GM18498 (cell line): ENCODE measurements around the gene GFOD1.

ENCODE experiments used
- ATAC-seq: cut with Tn5 transposase; IDR thresholded peaks from one replicate; pipeline ENCODE4 v1.9.1; 2021; ENCODE audit warnings: mild to moderate bottlenecking, moderate library complexity; ENCODE audit not compliant: unreplicated experiment

The GFOD1 gene

DNA sequence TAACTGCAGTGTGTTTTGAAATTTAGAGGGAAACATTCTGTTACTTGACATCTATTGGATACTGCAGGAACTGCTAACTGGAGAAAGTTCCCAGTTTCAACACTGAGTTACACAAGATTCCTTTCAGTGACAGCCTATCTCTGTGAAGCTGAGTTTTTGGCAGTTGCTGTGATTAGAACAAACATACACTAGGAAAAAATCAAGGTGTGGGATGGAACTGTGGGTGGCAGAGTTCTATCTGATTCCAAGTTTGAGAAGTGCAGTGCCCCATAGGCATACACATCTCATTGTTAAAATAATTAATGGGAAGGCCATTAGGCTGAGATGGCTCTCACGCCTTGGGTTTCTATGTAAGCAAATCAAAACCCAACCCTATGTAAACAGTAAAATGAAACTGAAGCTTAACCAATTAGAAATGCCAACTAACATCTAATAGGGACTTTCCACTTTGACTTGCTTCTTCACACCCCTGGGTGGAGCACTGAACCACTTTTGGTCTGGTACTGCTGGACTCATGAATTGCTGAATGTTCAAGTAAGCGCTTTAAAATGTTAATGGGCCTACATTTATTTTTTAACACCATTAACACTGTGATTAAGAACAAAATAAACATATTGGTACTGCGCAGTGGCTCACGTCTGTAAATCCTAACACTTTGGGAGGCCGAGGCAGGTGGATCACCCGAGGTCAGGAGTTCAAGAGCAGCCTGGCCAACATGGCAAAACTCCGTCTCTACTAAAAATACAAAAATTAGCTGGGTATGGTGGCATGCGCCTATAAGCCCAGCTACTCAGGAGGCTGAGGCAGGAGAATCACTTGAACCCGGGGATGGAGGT is 103.9 kb downstream of the GFOD1 start:
- peak; percentile 98 for ATAC-seq

DNA sequence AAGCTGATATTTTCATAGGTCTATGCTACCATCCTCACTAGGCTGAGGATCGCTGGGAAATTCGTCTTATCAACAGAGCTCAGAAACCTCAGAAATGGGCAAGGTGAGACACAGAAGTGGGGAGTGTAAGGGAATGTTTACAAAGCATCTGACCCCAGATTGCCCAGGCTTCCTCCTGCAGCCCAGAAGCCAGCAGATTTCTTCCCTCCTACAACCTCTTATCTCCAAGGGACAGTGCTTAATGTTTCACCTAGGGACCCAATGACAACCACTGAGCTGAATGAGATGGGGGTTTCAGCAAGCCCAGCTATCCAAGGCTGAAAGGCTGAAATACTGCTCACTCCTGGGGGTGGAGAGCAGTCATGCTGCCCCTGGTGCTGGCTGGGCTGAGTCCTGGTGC is 106.6 kb downstream of the GFOD1 start:
- ATAC-seq = no peak

DNA sequence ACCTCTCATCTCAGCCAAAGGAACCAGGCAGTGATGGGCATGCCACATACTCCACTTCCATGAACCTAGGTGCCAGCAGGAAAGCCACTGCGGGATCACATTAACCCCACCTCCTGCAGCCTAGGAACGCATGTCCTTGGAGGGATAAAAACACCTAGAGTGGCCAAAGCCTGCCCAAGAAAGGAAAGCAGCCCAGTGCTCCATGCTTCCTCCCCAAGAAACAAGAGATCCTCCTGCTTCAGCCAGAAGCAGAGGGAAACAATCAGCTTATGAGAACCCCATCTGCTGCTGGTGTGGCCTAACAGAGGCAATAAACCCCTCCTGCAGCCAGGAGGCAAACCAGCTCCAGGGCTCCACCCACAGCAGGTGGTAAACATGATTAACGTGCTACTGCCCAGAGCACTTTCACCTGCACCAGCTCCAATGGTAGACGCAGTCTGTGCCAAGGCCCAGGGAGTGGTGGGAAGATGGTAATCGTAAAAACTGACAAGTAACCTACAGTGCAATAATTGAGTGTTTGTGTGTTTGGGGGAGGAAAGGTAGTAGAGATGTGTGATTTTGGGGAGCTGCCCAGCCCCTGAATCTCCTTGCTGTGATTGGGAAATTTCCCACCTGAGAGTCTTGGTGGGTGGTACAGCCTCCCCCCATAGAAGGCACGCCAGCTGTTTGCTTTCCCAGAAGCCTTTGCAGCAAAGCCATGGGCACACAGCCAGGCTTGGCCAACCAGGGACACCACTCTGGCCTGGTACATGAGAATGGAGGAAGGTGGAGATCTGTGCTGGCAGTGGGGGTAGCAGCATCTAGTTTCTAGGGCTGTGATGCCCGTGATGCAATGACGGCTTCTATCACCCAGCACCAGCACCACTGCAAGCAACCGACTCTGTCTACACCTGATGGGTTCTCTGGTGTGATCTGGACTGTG is 108.5 kb downstream of the GFOD1 start:
- no peak for ATAC-seq

DNA sequence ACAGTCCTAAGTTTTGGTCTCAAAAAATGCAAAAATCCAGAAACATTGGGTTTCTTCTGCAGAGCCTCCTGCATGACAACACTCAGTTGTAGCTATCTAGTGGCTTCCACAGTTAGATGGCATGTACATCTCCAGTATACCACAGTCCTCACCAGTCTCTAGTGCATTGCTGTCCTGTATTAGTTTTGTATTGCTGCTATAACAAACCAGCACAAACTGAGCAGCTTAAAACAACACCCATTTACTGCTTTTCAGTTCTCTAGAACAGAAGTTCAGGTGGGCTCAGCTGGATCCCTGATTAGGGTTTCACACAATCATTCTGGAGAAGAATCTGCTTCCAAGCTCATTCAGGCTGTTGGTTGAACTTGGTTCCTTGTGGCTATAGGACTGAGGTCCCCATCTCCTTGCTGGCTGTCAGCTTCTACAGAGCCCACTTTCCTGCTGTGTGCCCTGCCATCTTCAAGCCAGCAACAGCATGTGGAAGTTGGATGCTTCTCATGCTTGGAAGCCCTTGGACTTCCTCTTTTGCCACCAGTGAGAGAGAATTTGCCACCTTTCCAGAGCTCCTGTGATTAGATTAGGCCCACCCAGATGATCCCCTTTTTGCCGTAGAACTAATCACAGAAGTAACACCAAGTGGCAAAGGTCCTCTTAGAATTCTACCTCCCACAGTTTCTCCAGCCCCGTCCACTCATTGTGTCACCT is 110.2 kb downstream of the GFOD1 start:
- no peak for ATAC-seq

DNA sequence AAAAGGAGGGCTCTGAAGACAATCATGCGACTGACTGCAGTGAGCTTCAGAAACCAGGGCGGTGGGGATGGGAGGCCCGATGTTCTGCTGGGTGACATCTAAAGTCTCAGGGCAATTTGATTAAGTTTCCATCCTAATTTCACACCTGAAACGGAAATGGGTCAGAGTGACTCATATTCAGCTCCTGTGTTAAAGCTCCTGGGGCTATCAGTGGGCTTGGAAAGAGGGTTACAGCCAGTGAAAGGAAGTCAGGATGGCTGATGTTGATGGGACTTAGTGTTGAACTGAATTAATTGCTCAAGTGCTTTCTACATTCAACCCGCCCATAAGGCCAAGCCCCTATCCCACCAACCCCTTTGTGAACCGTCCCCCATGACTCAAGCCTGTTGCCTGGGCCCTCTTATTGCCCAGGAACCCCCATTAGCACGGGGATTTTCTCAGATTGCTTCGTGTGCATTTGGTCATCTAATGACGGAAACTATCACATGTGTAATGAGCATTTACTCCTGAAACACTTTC is 112.0 kb downstream of the GFOD1 start:
- ATAC-seq = peak; percentile 77

DNA sequence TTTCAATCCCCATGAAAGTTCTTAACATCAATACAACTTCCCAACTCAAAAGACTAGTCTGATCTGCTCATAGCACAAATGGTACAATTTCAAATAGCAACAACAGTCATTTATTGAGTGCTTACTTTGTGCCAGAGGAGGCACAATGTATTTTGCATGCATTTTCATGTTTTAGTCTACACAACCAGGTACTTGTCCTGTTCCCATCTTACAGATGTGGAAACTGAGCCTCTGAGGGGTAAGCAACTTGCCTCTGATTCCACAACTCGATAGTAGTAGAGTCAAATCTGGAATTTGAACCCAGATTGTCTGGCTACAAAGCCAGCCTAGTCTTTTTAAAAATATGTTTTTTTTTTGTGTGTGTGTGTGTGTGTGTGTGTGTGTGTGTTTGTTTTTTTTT is 113.5 kb downstream of the GFOD1 start:
- ATAC-seq = no peak

DNA sequence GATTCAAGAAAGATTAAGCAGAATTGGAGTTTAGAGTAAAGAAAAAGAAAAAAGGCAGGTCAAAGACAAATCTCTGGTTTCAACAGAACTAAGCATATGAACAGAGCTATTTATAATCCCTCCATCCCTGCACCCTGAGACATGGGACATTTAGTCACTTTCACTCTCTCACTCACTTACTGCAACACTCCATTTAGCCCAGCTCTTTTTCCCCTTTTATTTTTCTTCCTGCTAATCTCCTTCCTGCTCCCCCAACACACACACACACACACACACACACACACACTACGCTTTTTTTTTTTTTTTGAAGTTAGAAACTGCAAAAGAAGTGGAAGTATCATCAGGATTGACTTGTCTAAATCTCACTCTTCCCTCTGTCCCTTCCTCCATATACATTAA is 113.9 kb downstream of the GFOD1 start:
- no peak for ATAC-seq

DNA sequence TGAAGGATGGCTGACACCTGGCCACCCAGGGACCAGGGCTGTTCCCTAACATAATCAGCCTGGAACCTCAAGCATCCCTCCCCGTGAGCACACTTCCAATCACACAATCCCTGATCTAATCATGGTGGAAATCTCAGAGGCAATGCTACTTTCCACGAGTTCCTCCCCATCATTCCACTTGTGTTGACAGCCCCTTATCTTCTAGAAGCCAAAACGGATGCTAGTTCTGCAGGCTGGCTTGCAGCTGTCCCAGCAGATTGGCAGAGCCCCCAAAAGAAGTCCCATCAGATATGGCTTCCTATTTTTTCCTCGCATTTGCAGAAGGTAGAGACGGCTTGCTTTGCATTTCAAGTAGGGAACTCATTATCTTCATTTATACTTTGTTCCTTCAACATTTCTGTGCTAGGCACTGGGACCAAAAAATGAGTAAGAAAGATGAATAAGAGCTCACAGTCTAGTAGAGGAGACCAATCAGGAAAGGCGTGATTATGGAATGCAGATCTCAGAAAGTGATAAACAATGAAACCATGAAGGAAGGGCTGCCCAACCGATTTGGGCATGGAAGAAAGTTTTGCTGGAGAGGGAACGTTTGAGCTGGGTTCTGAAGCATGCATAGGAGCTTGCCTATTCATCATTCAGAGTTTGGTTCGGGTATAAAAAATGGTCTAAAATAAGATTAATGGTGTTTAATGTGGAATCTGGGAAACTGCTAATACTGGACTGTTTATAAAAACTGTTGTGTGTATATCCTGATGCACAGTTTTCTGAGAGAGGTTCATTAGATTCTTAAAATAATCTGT is 114.5 kb downstream of the GFOD1 start:
- ATAC-seq = no peak

DNA sequence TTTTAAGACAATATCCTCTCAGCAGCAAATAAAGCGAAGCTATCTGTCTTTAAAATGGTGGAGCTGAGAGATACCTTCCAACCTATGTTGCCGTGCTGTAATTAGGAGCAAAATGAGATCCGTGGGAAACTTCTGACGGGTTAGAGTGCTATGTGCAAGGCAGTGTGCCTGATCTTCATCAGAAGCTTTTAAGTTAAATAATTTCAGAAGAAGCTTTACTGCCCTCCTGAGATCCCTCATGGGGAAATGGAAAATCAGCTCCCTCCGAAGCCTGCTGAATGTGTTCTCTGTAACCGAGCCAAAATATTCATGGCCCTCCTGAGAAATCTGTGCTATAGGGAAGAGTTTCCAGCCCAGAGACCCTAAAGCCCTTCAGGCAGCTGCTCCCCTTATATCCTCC is 115.3 kb downstream of the GFOD1 start:
- no peak for ATAC-seq

DNA sequence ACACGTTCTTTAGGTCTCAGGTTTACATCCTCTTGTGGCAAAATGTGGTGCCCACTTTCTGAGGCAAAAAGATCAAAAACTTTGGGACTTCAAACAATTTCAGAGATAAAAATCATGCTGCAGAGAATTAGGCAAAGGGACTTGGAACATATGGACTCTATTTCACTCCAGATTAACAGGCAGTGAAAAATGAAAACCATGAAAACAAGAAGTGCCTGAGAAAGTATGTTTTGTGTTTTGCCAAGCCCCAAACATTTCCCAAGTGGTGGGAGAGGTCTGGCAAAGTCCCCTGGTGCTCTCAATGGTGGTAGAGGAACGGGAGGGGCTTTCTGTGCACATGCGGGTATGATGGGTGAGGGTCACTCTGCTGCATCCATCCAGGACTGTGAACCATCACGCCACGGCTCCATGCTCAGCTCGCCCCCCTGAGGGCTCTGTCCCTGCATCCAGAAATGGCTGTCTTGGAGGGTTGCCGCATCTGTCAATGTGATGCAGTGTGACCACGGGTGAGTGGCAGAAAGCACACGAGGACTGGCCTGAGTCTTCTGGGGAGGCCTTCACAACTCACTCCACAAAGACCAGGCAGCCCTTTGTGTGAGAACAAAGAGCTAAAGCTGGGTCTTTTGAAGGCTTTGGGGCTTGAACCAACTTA is 115.9 kb downstream of the GFOD1 start:
- no peak for ATAC-seq

DNA sequence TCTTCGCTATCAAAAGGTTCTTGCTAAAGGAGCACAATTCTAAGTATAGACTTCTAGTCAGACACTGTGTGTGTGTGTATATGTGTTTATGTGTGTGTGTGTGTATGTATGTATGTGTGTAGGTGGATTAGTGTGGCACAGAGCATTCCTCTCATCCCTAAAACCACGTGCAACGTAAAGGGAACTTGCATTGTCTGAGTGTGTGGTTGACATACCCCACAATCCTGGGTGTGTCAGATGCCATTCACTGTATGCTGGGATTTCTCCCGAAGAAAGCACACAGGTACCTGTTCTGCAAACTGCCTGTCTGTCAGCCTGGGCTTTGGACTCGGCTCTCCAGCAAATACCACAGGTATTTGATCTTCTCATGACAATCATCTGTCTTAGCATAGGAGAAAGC is 116.8 kb downstream of the GFOD1 start:
- ATAC-seq = no peak

GRCh38 chr6:13369591-13369990 is 117.8 kb downstream of the GFOD1 start:
- ATAC-seq = no peak

GRCh38 chr6:13368731-13369115 is 118.7 kb downstream of the GFOD1 start:
- ATAC-seq = no peak

DNA sequence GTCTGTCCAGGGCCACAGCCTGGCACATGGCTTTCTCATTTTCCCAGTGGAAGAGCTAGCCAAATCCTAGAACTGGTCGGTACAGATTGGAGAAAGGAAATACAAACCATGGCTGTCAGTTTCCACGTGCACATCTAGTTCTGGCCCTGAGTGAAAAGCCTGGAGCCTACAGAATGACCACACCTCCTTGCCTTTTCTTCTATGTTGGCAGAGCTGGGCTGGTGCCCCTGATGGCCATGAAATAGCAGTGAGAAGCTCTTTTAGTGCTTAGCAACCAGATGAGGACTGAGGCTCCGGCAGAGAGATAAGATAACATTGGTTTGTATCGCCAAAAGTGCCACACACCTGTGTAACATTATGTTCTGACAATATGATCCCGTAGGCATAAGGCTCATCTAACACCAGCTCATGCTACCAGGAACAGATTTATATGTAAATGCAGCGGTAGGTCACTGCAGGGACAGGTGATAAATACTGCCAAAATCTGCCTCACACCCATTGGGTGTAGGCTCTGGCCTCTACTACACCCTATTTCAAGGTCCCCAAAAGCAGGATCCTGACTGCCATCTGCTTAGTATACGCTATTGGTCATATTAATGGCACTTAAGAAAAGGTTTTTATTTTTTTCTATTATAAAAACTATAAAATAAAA is 119.2 kb downstream of the GFOD1 start:
- no peak for ATAC-seq

DNA sequence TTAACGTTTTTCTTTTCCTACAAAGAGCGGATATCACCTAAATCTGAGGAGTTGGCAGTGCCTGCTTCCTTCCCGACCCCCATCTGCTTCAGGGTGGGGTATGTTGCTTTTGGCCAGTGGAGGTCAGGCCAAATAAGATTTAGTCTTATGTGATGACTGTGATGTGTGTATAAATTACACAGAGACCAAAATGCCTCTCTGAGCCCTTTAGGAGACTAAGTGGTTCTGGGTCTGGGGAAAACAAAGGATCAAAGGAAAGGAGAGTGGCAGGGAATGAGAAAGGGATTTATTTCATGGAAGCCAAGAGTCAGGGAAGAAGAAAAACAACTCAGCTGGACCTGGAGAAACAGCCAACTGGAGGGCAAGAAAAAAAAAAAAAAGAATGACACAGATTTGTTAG is 120.0 kb downstream of the GFOD1 start:
- ATAC-seq = no peak

DNA sequence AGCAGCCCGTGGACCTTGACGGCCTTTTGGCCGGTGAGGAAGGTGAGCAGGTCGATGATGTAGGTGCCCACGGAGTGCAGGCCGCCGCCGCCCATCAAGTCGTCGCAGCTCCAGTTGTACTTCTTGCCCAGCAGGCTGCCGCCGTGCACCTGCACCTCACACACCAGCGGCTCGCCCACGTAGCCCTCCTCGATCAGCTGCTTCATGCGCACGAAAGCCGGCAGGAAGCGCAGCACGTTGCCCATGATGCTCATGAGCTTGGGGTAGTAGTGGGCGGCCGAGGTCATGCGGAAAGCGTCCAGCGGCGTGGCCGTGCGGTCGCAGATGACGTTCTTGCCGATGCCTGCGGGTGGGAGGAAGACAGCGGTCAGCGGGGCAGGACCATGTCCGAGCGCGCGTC is 122.1 kb downstream of the GFOD1 start:
- no peak for ATAC-seq

DNA sequence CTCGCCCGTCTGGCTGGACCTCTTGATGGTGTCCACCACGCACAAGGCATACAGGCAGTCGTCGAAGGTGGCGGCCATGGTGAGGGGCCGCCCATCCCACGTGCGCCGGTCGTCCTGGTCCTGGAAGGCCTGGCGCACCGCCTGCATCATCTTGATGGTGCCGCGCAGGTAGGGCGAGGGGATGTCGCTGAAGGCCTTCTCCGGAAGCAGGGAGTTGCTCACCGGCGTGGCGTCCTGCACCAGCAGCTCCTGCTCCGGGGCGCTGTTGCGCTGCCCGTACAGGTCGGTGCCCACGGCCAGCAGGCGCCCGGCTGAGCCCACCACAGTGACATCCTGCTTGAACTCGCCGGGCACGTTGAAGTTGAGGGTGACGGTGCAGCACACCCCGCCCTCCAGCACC is 122.6 kb downstream of the GFOD1 start:
- no peak for ATAC-seq

DNA sequence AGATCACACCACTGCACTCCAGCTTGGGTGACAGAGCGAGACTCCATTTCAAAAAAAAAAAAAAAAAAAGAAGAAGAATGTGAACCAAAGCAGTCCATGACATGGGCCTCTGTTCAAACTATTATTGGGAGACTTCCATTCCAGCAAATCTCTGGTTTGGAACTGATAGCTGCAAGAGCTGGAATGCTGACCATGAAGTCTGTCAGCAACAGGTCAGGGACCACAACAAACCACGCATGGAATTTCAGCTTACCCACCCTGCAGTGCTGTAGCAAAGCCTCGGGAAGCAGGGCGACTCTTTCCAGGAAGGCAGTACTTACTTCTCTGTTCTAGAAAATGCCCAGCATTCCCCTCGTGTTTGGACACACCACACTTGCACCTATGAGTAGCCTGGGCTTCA is 125.0 kb downstream of the GFOD1 start:
- no peak for ATAC-seq
